ENCODE measurements around the gene ALDH3B1.
A peak's percentile ranks its signal among the peaks of the same experiment; 100 is the strongest.

ALDH3B1 gene

GRCh38 chr11:68013611-68014156 is 3.6 kb downstream of the ALDH3B1 start:
- DNase-seq (ENCODE audit: low read depth): no peak

- DNase-seq (ENCODE audit: low read depth): peak; percentile 62
These were observed 4.2 kb downstream of the ALDH3B1 start for GRCh38 chr11:68014157-68014946.

GRCh38 chr11:68014947-68015447 is 4.9 kb downstream of the ALDH3B1 start:
- DNase-seq (ENCODE audit: low read depth): no peak

GRCh38 chr11:68015467-68015866 is 5.3 kb downstream of the ALDH3B1 start:
- no peak for DNase-seq (ENCODE audit: low read depth)

GRCh38 chr11:68016161-68016903 is 6.2 kb downstream of the ALDH3B1 start:
- no peak for DNase-seq (ENCODE audit: low read depth)

GRCh38 chr11:68016904-68017817 is 7.0 kb downstream of the ALDH3B1 start:
- no peak for DNase-seq (ENCODE audit: low read depth)

- DNase-seq (ENCODE audit: low read depth): no peak
These were observed 8.0 kb downstream of the ALDH3B1 start for GRCh38 chr11:68017980-68018729.

- no peak for DNase-seq (ENCODE audit: low read depth)
These were observed 8.6 kb downstream of the ALDH3B1 start for GRCh38 chr11:68018730-68019190.

- DNase-seq (ENCODE audit: low read depth): no peak
These were observed 9.4 kb downstream of the ALDH3B1 start for GRCh38 chr11:68019486-68019885.

GRCh38 chr11:68020575-68020974 is 10.4 kb downstream of the ALDH3B1 start:
- DNase-seq (ENCODE audit: low read depth): no peak

GRCh38 chr11:68021167-68021787 is 11.2 kb downstream of the ALDH3B1 start:
- DNase-seq (ENCODE audit: low read depth): no peak

- no peak for DNase-seq (ENCODE audit: low read depth)
These were observed 12.4 kb downstream of the ALDH3B1 start for GRCh38 chr11:68022531-68022930.

GRCh38 chr11:68024508-68024907 is 14.4 kb downstream of the ALDH3B1 start:
- no peak for DNase-seq (ENCODE audit: low read depth)

GRCh38 chr11:68025047-68025446 is 14.9 kb downstream of the ALDH3B1 start:
- no peak for DNase-seq (ENCODE audit: low read depth)

GRCh38 chr11:68026391-68027105 is 16.4 kb downstream of the ALDH3B1 start:
- no peak for DNase-seq (ENCODE audit: low read depth)

GRCh38 chr11:68027667-68028066 is 17.5 kb downstream of the ALDH3B1 start:
- DNase-seq (ENCODE audit: low read depth): no peak

- DNase-seq (ENCODE audit: low read depth): no peak
These were observed 18.8 kb downstream of the ALDH3B1 start for GRCh38 chr11:68028802-68029545.

- DNase-seq (ENCODE audit: low read depth): peak; percentile 98
These were observed 20.4 kb downstream of the ALDH3B1 start, which contains the start of gene NDUFS8 for GRCh38 chr11:68030318-68031143. Gene NDUFS8 (plus strand): TSS chr11:68030681. CDS start chr11:68032152, 1,471 bp downstream.
